Stimulated activated CD4-positive, alpha-beta T cell treated with anti-CD3 and anti-CD28 coated beads, Interleukin-15, amount 100 ng/mL, for 1 hour (primary cell): Measurements from ENCODE around the gene MLKL.
A peak's percentile ranks its signal among the peaks of the same experiment; 100 is the strongest.
"Not testable (repeated sequence)": the region's sequence is repeated elsewhere in the genome, so short reads cannot be mapped to it uniquely, and the experiment has no call there.

Experiments
- DNase-seq, 2 donors: peaks; one replicate each; pipeline ENCODE4 v3.0.0-alpha.2; 2020; ENCODE audit warnings: low read depth in 1 of 2, low spot score in 1 of 2

MLKL gene

DNA sequence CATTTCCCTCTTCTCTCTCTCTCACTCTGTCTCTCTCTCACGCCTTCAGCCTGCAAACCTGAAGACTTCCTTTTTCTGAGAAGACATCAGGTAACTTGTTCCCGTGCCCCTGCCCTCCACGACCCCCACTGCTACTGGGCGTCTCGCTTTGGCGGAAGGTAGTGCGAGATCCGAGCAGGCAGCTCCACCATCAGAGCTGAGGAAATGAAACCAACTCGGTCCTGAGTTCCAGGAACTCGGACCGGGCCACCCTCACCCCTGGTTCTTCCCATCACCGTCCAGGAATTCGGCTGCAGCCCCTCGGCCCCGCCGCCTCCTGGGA is 585 bp downstream of the MLKL start:
- DNase-seq: peak in 1 of 2 donors; percentile 6

- no peak for DNase-seq
Measured at GRCh38 chr16:74699666-74700065, 996 bp downstream of the MLKL start.

DNA sequence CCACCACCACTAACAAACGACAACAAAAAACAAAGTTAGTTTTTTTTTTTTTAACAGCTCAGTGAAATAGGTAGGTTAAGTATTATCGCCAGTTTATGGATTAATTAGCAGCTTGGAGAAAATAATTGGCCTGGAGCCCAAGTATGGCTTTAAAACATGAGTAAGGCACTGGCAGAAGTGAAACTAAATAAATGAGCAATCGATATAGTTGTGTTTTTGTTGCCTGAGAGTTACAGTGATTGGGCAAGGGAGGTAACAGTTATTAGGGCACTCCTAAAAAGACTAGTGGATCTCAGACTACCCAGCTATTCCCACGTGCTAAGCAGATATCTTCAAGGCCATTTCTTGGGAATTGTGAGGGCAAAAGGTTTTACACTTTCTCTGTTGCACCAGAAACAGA is 2.4 kb downstream of the MLKL start:
- DNase-seq: no peak

DNA sequence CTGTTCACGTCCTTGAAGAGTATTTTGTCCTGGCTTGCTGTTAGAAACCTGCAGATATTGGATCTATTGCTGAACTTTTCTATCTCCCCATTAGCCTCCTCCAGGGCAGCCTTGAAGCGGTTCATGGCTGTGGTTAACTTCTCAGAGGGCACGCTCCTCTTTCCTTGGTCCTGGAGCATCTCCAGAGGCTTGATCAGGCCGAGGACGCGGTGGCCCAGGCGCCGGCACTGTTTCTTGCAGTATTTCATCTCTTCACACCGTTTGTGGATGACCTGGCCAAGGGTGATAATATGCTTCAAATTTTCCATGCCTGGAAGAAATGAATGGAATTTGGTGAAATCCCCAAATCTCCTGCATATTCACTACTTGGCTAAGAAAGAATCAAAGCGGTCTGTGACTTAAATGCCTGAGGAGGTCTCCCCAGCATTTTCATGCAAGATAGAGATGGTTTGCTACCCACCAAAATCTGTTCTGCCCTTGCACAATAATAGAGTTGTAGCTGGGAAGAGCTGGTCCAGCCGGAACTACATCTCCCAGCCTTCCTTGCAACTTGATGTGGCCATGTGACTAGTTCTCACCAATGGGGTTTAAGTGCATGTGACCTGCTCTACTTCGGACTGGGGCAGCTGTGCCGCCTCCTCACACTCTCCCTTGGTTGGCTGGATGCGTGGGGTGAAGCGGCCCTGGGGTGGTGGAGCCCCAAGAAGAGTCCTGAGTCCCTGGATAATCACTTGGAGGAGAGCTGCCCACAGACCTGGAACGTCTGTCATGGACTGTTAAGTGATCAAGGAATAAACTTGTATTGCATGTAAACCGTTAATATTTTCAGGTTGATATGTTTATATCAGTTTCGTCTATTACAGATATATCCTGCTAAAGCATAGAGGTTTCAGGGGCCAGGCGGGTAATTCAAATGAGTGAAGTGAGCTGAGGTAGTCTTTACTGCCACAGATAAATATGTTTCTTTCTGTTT is 4.9 kb downstream of the MLKL start:
- peak in 1 of 2 donors; percentile 15 for DNase-seq

DNA sequence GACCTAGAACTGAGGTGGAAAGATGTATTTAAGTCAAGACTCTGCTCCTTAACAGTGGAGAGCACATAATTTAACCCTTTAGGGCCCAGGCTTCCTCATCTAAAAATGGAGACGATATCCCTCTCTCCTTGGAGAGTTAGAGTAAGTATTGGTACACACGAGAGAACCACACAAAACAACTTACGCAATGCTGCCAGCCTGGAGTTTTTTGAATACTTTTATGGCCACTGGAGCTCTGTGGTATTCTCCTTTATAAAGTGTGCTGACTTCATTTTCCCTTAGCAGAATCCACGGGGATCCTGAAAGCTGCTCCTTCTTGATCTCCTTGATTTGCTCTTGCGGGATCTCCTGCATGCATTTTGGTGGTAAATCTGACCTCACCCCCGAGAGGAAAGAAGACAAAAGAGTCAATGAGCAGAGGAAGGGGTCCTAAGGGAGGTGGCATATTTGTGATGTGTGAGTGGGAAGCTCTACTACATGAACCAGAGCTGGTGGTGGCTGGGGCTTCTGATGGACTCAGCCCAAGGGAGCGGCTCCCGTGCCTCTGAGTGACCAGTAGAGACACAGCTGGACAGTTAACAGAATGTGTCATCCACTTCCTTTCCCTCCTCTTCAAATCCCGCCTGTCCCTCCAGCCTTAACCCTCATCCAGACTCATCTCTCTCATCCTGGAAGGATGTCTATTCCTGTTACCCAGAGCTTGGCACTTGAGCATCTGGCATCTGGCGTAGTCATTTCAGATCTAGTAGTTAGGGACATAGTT is 9.4 kb downstream of the MLKL start:
- DNase-seq: no peak

DNA sequence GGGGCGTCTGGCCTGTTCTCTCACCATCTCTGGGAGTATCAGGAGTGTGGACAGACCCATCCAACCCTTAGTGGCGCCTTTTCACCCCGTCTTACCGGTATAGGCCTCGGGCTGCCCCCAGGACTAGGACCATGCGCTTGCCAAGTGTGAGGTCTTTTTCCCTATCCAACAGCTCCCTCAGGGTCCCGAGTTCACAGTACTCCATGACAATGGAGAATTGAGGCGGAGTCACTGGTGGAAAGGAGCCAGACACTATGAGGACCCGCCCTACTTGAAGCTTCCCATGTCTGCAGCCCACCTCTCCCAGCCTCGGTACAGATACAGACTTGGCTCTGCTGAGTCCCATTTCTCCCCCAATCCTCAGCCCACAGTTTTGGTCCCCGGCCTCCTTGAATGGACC is 18.1 kb downstream of the MLKL start:
- DNase-seq: no peak

DNA sequence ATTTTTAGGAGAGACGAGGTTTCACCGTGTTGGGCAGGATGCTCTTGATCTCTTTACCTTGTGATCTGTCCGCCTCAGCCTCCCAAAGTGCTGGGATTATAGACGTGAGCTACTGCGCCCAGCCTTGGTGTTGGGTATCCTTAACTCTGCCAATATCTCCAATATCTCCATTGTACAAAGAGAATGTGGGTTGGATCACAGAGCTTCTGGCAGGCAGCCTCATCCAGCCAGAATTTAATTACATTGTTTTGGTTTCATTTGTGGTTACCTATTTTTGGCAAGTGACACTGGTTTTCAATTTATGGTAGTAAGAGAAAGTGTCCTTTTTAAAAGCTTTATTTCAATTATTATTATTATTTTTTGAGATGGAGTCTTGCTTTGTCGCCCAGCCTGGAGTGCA is 20.0 kb downstream of the MLKL start:
- DNase-seq: no peak

DNA sequence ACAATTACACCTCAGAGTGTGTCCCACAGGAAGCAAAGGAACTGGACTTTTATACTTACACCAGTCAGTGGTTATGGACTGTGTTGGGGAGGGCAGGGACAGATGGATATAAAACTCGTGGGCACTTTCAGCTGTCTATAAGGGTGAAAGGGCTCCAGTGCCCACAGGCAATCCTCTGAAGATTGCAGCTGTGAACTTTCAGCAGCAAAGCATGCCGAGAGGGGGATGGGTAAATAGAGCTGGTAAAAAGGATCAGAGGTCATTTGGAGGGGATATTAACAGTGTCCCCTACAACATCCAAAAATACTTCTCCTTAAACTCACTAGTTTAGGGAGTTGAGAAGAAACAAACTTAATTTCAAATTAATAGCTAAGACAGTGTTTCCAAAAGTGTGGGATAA is 20.7 kb downstream of the MLKL start:
- DNase-seq: no peak

DNA sequence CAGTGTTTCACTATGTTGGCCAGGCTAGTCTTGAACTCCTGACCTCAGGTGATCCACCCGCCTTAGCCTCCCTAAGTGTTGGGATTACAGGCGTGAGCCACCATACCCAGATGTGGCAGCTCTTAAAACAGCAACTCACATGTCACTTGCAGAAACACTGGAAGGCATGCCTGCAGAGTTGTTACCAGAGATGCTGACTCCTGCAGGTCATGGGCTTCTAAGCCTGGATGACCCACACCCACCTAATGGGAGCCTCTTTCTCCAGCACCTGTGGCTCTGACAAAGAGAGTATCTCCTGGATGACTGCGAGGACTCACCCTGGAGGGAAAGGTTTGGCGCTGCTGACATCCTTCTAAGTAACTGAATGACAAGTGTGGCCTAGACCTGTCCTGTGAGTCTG is 22.8 kb downstream of the MLKL start:
- no peak for DNase-seq

GRCh38 chr16:74673876-74674275 is 26.8 kb downstream of the MLKL start:
- no peak for DNase-seq

DNA sequence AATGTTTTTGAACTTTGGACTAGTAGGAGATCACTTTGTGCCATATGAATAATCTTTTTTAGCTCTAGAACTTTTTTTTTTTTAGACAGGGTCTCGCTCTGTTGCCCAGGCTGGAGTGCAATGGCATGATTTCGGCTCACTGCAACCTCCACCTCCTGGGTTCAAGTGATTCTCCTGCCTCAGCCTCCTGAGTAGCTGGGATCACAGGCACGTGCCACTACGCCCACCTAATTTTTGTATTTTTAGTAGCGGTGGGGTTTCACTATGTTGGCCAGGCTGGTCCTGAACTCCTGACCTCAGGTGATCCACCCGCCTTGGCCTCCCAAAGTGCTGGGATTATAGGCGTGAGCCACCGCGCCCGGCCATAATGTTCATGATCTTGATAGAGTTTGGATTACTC is 31.8 kb downstream of the MLKL start:
- not testable (repeated sequence) for DNase-seq

- DNase-seq: no peak
Measured at GRCh38 chr16:74667255-74667700, 33.4 kb downstream of the MLKL start.

- peak; percentile 80 to 93 for DNase-seq
Measured at GRCh38 chr16:74666425-74667254, 34.0 kb downstream of the MLKL start, which contains the start of gene RFWD3. TSS of gene RFWD3 (minus strand) at chr16:74666877. CDS start at chr16:74661449, 5,428 bp downstream.

GRCh38 chr16:74666010-74666421 is 34.6 kb downstream of the MLKL start:
- no peak for DNase-seq

GRCh38 chr16:74661064-74661463 is 39.6 kb downstream of the MLKL start:
- no peak for DNase-seq

- DNase-seq: no peak
Measured at GRCh38 chr16:74660383-74660782, 40.3 kb downstream of the MLKL start.

DNA sequence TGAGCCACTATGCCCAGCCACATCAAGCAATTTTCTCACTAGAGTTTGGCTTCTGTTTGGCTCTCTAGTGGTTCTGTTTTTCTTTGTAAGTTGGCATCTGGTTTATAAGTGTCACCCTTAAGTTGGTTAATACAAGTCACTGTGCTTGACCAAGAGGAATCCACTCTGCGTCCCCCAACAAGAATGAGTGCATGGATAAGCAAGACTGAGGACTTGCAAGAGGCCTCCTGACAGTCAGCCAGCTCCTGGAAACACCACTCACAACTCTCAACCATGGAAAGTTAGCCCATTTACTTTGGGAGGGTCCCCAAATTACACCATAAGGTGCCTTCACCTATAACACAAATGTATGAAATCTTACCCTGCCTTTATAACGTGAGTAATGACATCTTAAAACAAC is 41.6 kb downstream of the MLKL start:
- DNase-seq: no peak

DNA sequence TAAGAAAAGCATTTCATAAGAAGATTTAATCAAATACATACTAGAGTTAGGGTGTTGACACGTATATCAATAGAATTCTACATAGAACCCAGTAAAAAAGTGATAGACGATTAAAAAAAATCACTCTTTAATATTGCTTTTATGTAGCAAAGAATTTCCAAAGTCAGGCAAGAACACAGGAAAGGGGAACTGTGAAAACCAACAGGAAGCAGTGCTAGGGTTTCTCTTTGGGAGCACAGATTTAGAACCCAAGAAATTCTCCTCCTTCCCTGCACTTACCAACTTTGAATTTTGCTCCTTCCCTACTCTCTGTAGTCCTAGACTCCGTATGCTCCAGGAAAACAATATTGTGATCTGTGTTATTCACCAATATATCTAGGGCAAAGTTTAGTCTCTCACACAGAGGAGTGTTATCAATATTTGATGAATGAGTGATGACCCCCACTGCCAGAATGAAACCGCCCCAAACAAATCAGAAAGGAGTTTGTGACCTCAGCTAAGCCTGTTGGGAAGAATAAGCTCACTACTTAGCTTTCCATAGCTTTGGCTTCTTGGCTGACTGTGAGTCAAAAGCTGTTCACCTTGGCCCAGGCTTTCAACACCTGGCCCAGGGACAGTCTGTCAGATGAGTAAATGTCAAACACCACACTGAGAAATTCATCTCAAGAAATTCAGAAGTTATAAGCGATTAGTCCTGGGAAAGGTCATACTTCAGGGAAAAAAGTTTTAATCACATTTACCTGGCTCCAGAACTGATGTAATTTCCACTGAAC is 42.6 kb downstream of the MLKL start:
- DNase-seq: no peak

GRCh38 chr16:74654536-74655050 is 46.1 kb downstream of the MLKL start:
- DNase-seq: no peak

DNA sequence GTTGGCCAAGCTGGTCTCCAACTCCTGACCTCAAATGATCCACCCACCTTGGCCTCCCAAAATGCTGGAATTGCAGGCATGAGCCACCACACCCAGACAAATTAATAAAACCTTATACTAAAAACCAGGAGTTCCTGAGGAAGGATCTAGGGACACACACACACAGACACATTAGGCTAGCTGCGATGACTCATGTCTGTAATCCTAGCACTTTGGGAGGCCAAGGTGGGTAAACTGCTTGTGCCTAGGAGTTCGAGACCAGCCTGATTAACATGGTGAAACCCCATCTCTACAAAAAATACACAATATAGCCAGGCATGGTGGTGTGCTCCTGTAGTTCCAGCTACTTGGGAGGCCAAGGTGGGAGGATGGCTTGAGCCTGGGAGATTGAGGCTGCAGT is 47.8 kb downstream of the MLKL start:
- not testable (repeated sequence) for DNase-seq
